Neuronal stem cell (in vitro differentiated cells): Measurements from ENCODE around the gene PRKAB2.

ENCODE experiments used
- DNase-seq: peaks from one replicate; pipeline ENCODE4 v3.0.0-alpha.2; 2013; ENCODE audit warnings: low spot score
- H2AFZ ChIP-seq: one replicate; pipeline ENCODE4 v1.6.1; 2013; ENCODE audit warnings: mild to moderate bottlenecking, low read length, inconsistent platforms
- H2AK5ac ChIP-seq: 2 replicates; pipeline ENCODE4 v1.6.1; 2013; ENCODE audit warnings: low read depth, mild to moderate bottlenecking, inconsistent platforms, low read length, moderate library complexity, mixed read lengths
- H2BK120ac ChIP-seq: 2 replicates; pipeline ENCODE4 v1.6.1; 2013; ENCODE audit warnings: low read depth, mild to moderate bottlenecking, inconsistent platforms, low read length, moderate library complexity, mixed read lengths
- H2BK12ac ChIP-seq: one replicate; pipeline ENCODE4 v1.6.1; 2013; ENCODE audit warnings: low read length, inconsistent platforms
- H2BK15ac ChIP-seq: 2 replicates; pipeline ENCODE4 v1.6.1; 2013; ENCODE audit warnings: mild to moderate bottlenecking, low read length, inconsistent platforms, mixed read lengths
- H2BK5ac ChIP-seq: one replicate; pipeline ENCODE4 v1.6.1; 2013; ENCODE audit warnings: inconsistent platforms, mild to moderate bottlenecking, low read length, moderate library complexity
- H3K14ac ChIP-seq: one replicate; pipeline ENCODE4 v1.6.1; 2013; ENCODE audit warnings: low read length, inconsistent platforms
- H3K18ac ChIP-seq: 2 replicates; pipeline ENCODE4 v1.6.1; 2013; ENCODE audit warnings: low read length, inconsistent platforms
- H3K23ac ChIP-seq: 2 replicates; pipeline ENCODE4 v1.6.1; 2013; ENCODE audit warnings: low read depth, mild to moderate bottlenecking, mixed read lengths, low read length, inconsistent platforms; ENCODE audit not compliant: poor library complexity
- H3K27ac ChIP-seq: replicated peaks from 3 replicates; pipeline ENCODE4 v1.5.1; 2013; ENCODE audit warnings: low read length, inconsistent platforms
- H3K27me3 ChIP-seq, 3 experiments: 2 replicates each; pipeline ENCODE4 v1.6.1; 2013; ENCODE audit warnings: low read length in 3 of 3, mild to moderate bottlenecking in 2 of 3, inconsistent platforms in 1 of 3, low read depth in 1 of 3, mixed read lengths in 1 of 3, moderate library complexity in 1 of 3; ENCODE audit not compliant: control insufficient read depth in 3 of 3, insufficient read depth in 3 of 3
- H3K36me3 ChIP-seq, 2 donors: replicated peaks in 1 of 2; 2 replicates each; pipeline ENCODE4 v1.6.1; 2013; ENCODE audit warnings: low read length in 2 of 2; ENCODE audit not compliant: control insufficient read depth in 2 of 2, insufficient read depth in 2 of 2
- H3K4ac ChIP-seq: 2 replicates; pipeline ENCODE4 v1.6.1; 2013; ENCODE audit warnings: inconsistent platforms, mild to moderate bottlenecking, low read length, moderate library complexity
- H3K4me1 ChIP-seq, 2 donors: 1 replicate in 1 of 2; 2 replicates in 1 of 2; pipeline ENCODE4 v1.6.1; 2013; ENCODE audit warnings: low read length in 2 of 2, low read depth in 1 of 2; ENCODE audit not compliant: control insufficient read depth in 2 of 2, insufficient read depth in 1 of 2
- H3K4me2 ChIP-seq: one replicate; pipeline ENCODE4 v1.6.1; 2013; ENCODE audit warnings: mild to moderate bottlenecking, low read length, inconsistent platforms; ENCODE audit not compliant: insufficient read depth, poor library complexity, severe bottlenecking
- H3K4me3 ChIP-seq, 2 donors: 2 replicates each; pipeline ENCODE4 v1.5.1; 2013; ENCODE audit warnings: low read length in 2 of 2, mild to moderate bottlenecking in 2 of 2, inconsistent platforms in 1 of 2, moderate library complexity in 1 of 2
- H3K79me1 ChIP-seq: one replicate; pipeline ENCODE4 v1.6.1; 2013; ENCODE audit warnings: low read depth, mild to moderate bottlenecking, inconsistent platforms, low read length, moderate library complexity
- H3K9ac ChIP-seq: one replicate; pipeline ENCODE4 v1.6.1; 2013; ENCODE audit warnings: mild to moderate bottlenecking, low read depth, low read length, inconsistent platforms; ENCODE audit not compliant: poor library complexity
- H3K9me3 ChIP-seq, 2 donors: replicated peaks in 1 of 2; 2 replicates each; pipeline versions ENCODE3 to v1.6.1; 2013; ENCODE audit warnings: low read length in 2 of 2, mild to moderate bottlenecking in 2 of 2, inconsistent platforms in 1 of 2, low read depth in 1 of 2, mixed read lengths in 1 of 2, moderate library complexity in 1 of 2; ENCODE audit not compliant: control insufficient read depth in 2 of 2, insufficient read depth in 1 of 2
- H4K8ac ChIP-seq: one replicate; pipeline ENCODE4 v1.6.1; 2013; ENCODE audit warnings: low read depth, mild to moderate bottlenecking, inconsistent platforms, low read length, moderate library complexity
- H4K91ac ChIP-seq: one replicate; pipeline ENCODE4 v1.6.1; 2013; ENCODE audit warnings: low read length, low read depth, mild to moderate bottlenecking, inconsistent platforms; ENCODE audit not compliant: poor library complexity
- WGBS, 2 donors: extraction: QIAGEN DNeasy Blood & Tissue Kit; methylation state at CpG; one replicate each; pipeline ENCODE4 v1.1.7; 2013; ENCODE audit warnings: missing lambda C conversion rate in 2 of 2, mixed read lengths in 1 of 2; ENCODE audit not compliant: insufficient read length in 2 of 2, insufficient replicate concordance in 1 of 2; ENCODE audit errors: extremely low coverage in 2 of 2; 5-methylcytosine and 5-hydroxymethylcytosine counted together

The PRKAB2 gene

DNA sequence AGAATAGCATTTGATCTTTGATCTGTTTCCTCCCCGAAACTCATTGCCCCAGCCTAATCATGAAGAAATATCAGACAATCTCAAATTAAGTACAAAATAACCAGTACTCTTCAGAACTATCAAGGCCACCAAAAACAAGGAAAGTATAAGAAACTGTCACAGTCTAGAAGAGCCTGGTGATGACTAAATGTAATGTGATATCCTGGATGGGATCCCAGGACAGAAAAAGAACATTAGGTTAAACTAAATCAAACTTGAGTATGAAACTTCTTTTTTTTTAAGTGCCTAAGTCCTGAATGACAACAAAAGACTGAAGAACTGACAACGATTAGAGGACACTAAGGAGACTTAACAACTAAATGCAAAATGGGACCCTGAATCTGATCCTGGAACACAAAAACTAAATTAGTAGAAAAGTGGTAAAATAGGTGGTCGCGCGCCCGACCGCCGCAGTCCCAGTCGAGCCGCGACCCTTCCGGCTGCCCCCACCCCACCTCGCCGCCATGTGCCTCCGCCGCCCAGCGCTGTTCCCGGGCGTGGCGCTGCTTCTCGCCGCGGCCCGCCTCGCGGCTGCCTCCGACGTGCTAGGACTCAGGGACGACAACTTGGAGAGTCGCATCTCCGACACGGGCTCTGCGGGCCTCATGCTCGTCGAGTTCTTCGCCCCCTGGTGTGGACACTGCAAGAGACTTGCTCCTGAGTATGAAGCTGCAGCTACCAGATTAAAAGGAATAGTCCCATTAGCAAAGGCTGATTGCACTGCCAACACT lies 5.5 kb upstream of the PRKAB2 start:
- H3K79me1 ChIP-seq, result no peaks in the 10 kb centered on the region
- no peak overlapping the region for H2AK5ac ChIP-seq
- no peak overlapping the region for H3K4me2 ChIP-seq
- no peak overlapping the region for H2BK15ac ChIP-seq
- H3K18ac ChIP-seq, result no peak overlapping the region
- no CpG with 5 or more reads among the region's 36 CpGs for WGBS, 2 donors
- H3K23ac ChIP-seq, result no peak overlapping the region
- no peak overlapping the region for H3K27ac ChIP-seq
- H4K8ac ChIP-seq, result no peak overlapping the region
- H3K9me3 ChIP-seq, result no peaks in the 10 kb centered on the region
- no peak overlapping the region for H2BK120ac ChIP-seq
- H3K4me1 ChIP-seq, result peaks cover 0 to under 1% of the 10 kb centered on the region in 2 donors
- no peak overlapping the region for H2BK12ac ChIP-seq
- H2AFZ ChIP-seq, result no peak overlapping the region
- H3K14ac ChIP-seq, result no peak overlapping the region
- H4K91ac ChIP-seq, result no peak overlapping the region
- no peak overlapping the region for H3K4ac ChIP-seq
- no peak overlapping the region for H3K9ac ChIP-seq
- H3K27me3 ChIP-seq, result no peaks in the 10 kb centered on the region
- no peak for DNase-seq
- peaks cover 0 to 19% of the 10 kb centered on the region in 2 donors for H3K36me3 ChIP-seq
- no peak overlapping the region for H3K4me3 ChIP-seq
- H2BK5ac ChIP-seq, result no peak overlapping the region

DNA sequence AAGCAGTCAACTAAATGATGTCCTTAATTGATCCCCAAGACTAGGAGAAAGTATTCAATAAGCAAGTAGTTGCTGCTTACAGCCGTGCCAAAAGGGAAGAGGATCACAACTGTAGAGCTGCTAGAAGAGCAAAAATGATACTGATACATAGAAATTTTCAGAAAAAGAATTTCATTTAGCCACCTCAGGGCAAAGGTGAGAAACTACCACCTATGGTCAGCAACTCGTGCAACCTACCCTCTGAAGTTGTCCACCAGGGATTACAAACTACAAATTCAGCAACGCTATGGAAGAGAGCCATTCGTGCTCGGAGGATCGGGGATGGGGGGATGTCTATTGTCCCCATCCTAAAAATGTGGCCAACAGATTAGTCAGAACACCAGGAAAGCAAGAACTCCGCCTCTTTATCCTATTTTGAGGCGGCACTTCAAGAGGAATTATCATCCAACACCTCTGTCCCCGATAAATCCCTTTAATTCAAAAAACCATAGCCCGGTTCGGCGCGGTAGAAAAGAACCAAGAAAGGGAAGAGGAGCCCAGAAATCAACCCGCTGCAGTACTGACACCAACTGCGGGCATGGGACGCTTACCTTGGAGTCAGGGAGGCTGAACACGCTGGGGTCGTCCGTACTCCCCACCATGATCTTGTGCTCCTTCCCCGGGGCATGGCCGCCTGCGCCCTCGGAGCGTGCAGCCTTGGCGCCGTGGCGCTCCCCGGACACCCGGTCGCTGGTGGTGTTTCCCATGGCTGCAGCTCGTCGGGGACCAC lies 687 bp downstream of the PRKAB2 start:
- Histone ChIP-seq H2BK12ac (no peak overlapping the region), H3K4me3 (peak overlapping the region; percentile 92 to 98), H3K27me3 (no peaks in the 10 kb centered on the region), H3K9me3 (no peaks in the 10 kb centered on the region), H3K4me2 (peak overlapping the region; percentile 71), H2AFZ (peak overlapping the region; percentile 97), H2AK5ac (peak overlapping the region; percentile 30), H3K23ac (peak overlapping the region; percentile 86), H3K4ac (no peak overlapping the region), H3K9ac (peak overlapping the region; percentile 92), H3K36me3 (peaks cover 0 to 27% of the 10 kb centered on the region in 2 donors), H3K27ac (peak overlapping the region; percentile 91), H4K8ac (no peak overlapping the region), H2BK15ac (peak overlapping the region; percentile 97), H3K4me1 (peaks cover 2 to 9% of the 10 kb centered on the region in 2 donors), H2BK5ac (peak overlapping the region; percentile 45), H3K79me1 (peaks cover 3% of the 10 kb centered on the region), H2BK120ac (no peak overlapping the region), H3K18ac (peak overlapping the region; percentile 98), H3K14ac (peak overlapping the region; percentile 39), H4K91ac (no peak overlapping the region)
- WGBS, 2 donors, result no CpG with 5 or more reads among the region's 32 CpGs
- DNase-seq, result no peak

DNA sequence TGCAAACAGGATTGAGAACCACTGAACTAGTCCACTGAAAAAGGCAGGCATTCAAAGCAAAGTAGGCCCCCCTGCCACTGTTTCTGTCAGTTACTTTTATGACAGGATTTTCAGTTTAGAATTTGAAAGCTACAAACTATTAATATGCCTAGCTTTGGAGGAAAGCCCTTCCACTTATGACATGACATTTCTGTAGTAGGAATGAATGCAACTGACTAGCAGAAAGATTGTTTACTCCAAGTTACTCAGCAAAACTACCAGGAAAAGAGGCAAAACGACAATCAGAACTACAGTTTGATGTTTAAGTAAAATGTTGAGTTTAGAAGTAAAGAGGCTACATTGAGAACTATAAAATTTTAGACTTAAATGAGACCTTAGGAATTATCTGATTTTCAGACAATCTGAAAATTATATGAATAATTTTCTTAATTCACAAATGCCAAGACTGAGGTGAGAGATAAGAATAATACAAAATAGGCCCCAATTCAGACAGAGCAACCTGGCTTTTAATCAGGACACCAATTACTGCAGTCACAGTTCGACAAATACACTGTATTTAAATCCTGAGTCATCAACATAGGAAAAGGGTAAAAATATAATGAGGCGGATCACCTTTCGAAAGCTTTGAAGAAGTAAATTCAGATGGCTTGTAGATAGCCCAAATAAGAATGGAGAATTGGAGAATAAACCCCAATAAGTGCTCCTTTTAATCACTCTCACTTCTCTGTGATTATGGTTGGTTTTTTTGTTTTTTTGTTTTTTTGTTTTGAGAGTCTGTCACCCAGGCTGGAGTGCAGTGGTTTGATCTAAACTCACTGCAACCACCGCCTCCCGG lies 2.2 kb downstream of the PRKAB2 start:
- H3K9me3 ChIP-seq, result no peaks in the 10 kb centered on the region
- peaks cover 2 to 32% of the 10 kb centered on the region in 2 donors for H3K36me3 ChIP-seq
- no peak overlapping the region for H4K91ac ChIP-seq
- H2BK12ac ChIP-seq, result no peak overlapping the region
- H3K14ac ChIP-seq, result no peak overlapping the region
- no peak overlapping the region for H3K18ac ChIP-seq
- no peaks in the 10 kb centered on the region for H3K27me3 ChIP-seq
- H4K8ac ChIP-seq, result no peak overlapping the region
- peak overlapping the region in 1 of 2 donors; percentile 92 for H3K4me3 ChIP-seq
- H2BK5ac ChIP-seq, result no peak overlapping the region
- no peak overlapping the region for H3K4ac ChIP-seq
- no CpG with 5 or more reads among the region's 6 CpGs for WGBS, 2 donors
- H2AK5ac ChIP-seq, result no peak overlapping the region
- no peak overlapping the region for H3K9ac ChIP-seq
- H3K4me2 ChIP-seq, result no peak overlapping the region
- no peak overlapping the region for H2BK15ac ChIP-seq
- H2AFZ ChIP-seq, result no peak overlapping the region
- no peak overlapping the region for H2BK120ac ChIP-seq
- H3K4me1 ChIP-seq, result peaks cover 2 to 9% of the 10 kb centered on the region in 2 donors
- H3K79me1 ChIP-seq, result peaks cover 3% of the 10 kb centered on the region
- no peak overlapping the region for H3K23ac ChIP-seq
- DNase-seq, result no peak
- H3K27ac ChIP-seq, result no peak overlapping the region
